A549 (cell line): Measurements from ENCODE around the gene GFY.

ENCODE experiments used
- BHLHE40 ChIP-seq: IDR thresholded peaks from 2 replicates; pipeline ENCODE4 v1.6.1; 2012; ENCODE audit warnings: low read depth, low read length, inconsistent platforms
- CTCF ChIP-seq: fragments of >200 bp; sonication (Bioruptor Twin); formaldehyde crosslinking; IDR thresholded peaks from 3 replicates; pipeline ENCODE4 v1.5.1; 2016
- ELK1 ChIP-seq: fragments of 150-350 bp; IDR thresholded peaks from 2 replicates; pipeline ENCODE4 v1.6.1; 2014; ENCODE audit warnings: low read depth, mild to moderate bottlenecking, low read length
- GATA3 ChIP-seq: IDR thresholded peaks from 2 replicates; pipeline ENCODE4 v1.6.1; 2012; ENCODE audit warnings: borderline replicate concordance
- MAFK ChIP-seq: fragments of 450-650 bp; IDR thresholded peaks from 2 replicates; pipeline ENCODE4 v1.6.1; 2014; ENCODE audit not compliant: partially characterized antibody
- MAX ChIP-seq: IDR thresholded peaks from 2 replicates; pipeline ENCODE4 v1.6.1; 2012
- NFE2L2 ChIP-seq: fragments of 150-350 bp; conservative IDR thresholded peaks from 2 replicates; pipeline ENCODE4 v1.6.1; 2014; ENCODE audit warnings: low read length
- PHF8 ChIP-seq: fragments of 200-600 bp; sonication (generic); IDR thresholded peaks from 2 replicates; pipeline ENCODE4 v1.6.1; 2016; ENCODE audit warnings: low read depth, mild to moderate bottlenecking, antibody characterized with exemption, moderate library complexity, borderline replicate concordance
- REST ChIP-seq: fragments of 200-600 bp; sonication (generic); IDR thresholded peaks from 2 replicates; pipeline ENCODE4 v1.6.1; 2016; ENCODE audit warnings: antibody characterized with exemption, mild to moderate bottlenecking, moderate library complexity

- TF ChIP-seq CTCF: no peak
- no peak for TF ChIP-seq MAFK
- TF ChIP-seq GATA3: no peak
- TF ChIP-seq NFE2L2: no peak
- no peak for TF ChIP-seq BHLHE40
- no peak for TF ChIP-seq PHF8
- TF ChIP-seq MAX: no peak
- no peak for TF ChIP-seq ELK1
- TF ChIP-seq REST: no peak
Measured at GRCh38 chr19:49438261-49438660, 13.1 kb downstream of the GFY start.
